Trophoblast cell (in vitro differentiated cells and primary cell): ENCODE results near the gene EMILIN1.

ENCODE experiments used
- DNase-seq, 2 donors: peaks; one replicate each; pipeline ENCODE4 v3.0.0-alpha.2; 2016
- H2AFZ ChIP-seq: 2 replicates; pipeline ENCODE4 v1.6.1; 2013; ENCODE audit warnings: low read length, moderate library complexity, mild to moderate bottlenecking; ENCODE audit not compliant: insufficient read depth, poor library complexity
- H2AK5ac ChIP-seq: 2 replicates; pipeline ENCODE4 v1.6.1; 2013; ENCODE audit warnings: mild to moderate bottlenecking, low read length
- H2BK120ac ChIP-seq: 2 replicates; pipeline ENCODE4 v1.6.1; 2013; ENCODE audit warnings: low read length, mild to moderate bottlenecking, moderate library complexity; ENCODE audit not compliant: insufficient read depth, poor library complexity
- H2BK12ac ChIP-seq: 2 replicates; pipeline ENCODE4 v1.6.1; 2013; ENCODE audit warnings: mild to moderate bottlenecking, low read length, moderate library complexity
- H2BK5ac ChIP-seq: 2 replicates; pipeline ENCODE4 v1.6.1; 2013; ENCODE audit warnings: low read length, low read depth, moderate library complexity, mild to moderate bottlenecking; ENCODE audit not compliant: poor library complexity
- H3K14ac ChIP-seq: 2 replicates; pipeline ENCODE4 v1.6.1; 2013; ENCODE audit warnings: mild to moderate bottlenecking, low read length
- H3K18ac ChIP-seq: 2 replicates; pipeline ENCODE4 v1.6.1; 2013; ENCODE audit warnings: mild to moderate bottlenecking, low read length
- H3K23ac ChIP-seq: 2 replicates; pipeline ENCODE4 v1.6.1; 2013; ENCODE audit warnings: low read length
- H3K27ac ChIP-seq: 2 replicates; pipeline ENCODE4 v1.5.1; 2013; ENCODE audit warnings: low read depth, mild to moderate bottlenecking, inconsistent platforms, low read length, moderate library complexity
- H3K27me3 ChIP-seq: 2 replicates; pipeline ENCODE4 v1.6.1; 2013; ENCODE audit warnings: inconsistent platforms, mild to moderate bottlenecking, low read length, moderate library complexity; ENCODE audit not compliant: insufficient read depth
- H3K36me3 ChIP-seq, 2 experiments: 1 replicate in 1 of 2; 2 replicates in 1 of 2; pipeline ENCODE4 v1.6.1; 2013; ENCODE audit warnings: low read length in 2 of 2, mild to moderate bottlenecking in 2 of 2, moderate library complexity in 1 of 2; ENCODE audit not compliant: insufficient read depth in 2 of 2, control insufficient read depth in 1 of 2
- H3K4ac ChIP-seq: 2 replicates; pipeline ENCODE4 v1.6.1; 2013; ENCODE audit warnings: low read depth, mild to moderate bottlenecking, low read length, moderate library complexity
- H3K4me1 ChIP-seq, 2 experiments: 1 replicate in 1 of 2; 2 replicates in 1 of 2; pipeline ENCODE4 v1.6.1; 2013; ENCODE audit warnings: low read length in 2 of 2, mild to moderate bottlenecking in 2 of 2, moderate library complexity in 1 of 2; ENCODE audit not compliant: insufficient read depth in 2 of 2, control insufficient read depth in 1 of 2
- H3K4me2 ChIP-seq: 2 replicates; pipeline ENCODE4 v1.6.1; 2013; ENCODE audit warnings: inconsistent platforms, mild to moderate bottlenecking, low read length, moderate library complexity
- H3K4me3 ChIP-seq: 2 replicates; pipeline ENCODE4 v1.5.1; 2013; ENCODE audit warnings: mild to moderate bottlenecking, low read depth, low read length, inconsistent platforms
- H3K79me1 ChIP-seq: one replicate; pipeline ENCODE4 v1.6.1; 2013; ENCODE audit warnings: low read length
- H3K79me2 ChIP-seq: 2 replicates; pipeline ENCODE4 v1.6.1; 2013; ENCODE audit warnings: low read length, mild to moderate bottlenecking; ENCODE audit not compliant: control insufficient read depth, insufficient read depth, poor library complexity
- H3K9ac ChIP-seq: 2 replicates; pipeline ENCODE4 v1.6.1; 2013; ENCODE audit warnings: mild to moderate bottlenecking, low read length
- H3K9me3 ChIP-seq: 2 replicates; pipeline ENCODE4 v1.6.1; 2013; ENCODE audit warnings: low read depth, mild to moderate bottlenecking, control low read depth, inconsistent platforms, low read length; ENCODE audit not compliant: insufficient read depth
- H4K12ac ChIP-seq: 2 replicates; pipeline ENCODE4 v1.6.1; 2013; ENCODE audit warnings: low read depth, mild to moderate bottlenecking, low read length, moderate library complexity
- H4K8ac ChIP-seq: 2 replicates; pipeline ENCODE4 v1.6.1; 2013; ENCODE audit warnings: low read depth, mild to moderate bottlenecking, low read length, moderate library complexity
- H4K91ac ChIP-seq: one replicate; pipeline ENCODE4 v1.6.1; 2013; ENCODE audit warnings: low read depth, mild to moderate bottlenecking, low read length, moderate library complexity
- WGBS: extraction: QIAGEN DNeasy Blood & Tissue Kit; methylation state at CpG from one replicate; pipeline ENCODE4 v1.1.7; 2013; ENCODE audit warnings: missing lambda C conversion rate; ENCODE audit not compliant: insufficient read length, insufficient coverage; ENCODE audit errors: extremely low coverage; 5-methylcytosine and 5-hydroxymethylcytosine counted together

Gene EMILIN1

DNA sequence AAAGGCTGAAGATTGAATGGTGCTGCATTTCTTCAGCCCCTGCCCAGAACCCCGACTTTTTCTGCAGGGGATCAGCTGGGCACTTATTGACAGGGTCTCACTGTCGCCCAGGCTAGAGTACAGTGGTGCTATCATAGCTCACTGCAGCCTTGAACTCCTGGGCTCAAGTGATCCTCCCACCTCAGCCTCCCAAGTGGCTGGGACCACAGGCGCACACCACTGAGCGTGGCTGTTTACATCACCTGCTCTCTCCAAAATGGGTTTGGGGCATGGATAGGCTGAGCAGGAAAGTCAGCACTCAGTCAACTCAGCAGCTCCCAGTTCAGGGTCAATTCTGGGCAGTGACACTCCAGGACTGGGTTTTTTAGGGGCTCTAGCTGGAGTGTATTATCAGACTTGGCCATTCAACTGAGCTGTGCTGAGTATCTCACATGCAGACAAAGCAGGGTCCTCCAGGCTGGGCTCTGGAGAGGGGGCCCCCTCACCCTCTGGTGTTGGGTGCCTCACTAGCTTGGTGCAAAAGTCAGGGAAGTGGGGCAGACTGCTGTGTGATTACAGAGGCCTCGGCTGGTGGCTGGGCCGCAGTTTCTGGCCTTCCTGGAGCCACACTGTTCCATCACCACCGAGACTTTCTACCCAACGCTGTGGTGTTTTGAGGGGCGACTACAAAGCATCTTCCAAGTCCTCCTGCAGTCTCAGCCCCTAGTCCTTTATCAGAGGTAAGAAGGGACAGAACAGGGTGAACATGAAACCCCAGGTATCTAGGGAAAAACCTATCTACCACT, 49.7 kb downstream of the EMILIN1 start:
- Histone ChIP-seq H3K23ac (no peak overlapping the region), H2BK120ac (no peak overlapping the region), H2BK5ac (no peak overlapping the region), H3K14ac (no peak overlapping the region), H3K9ac (no peak overlapping the region), H4K91ac (no peak overlapping the region), H2AFZ (no peak overlapping the region), H3K36me3 (peaks cover 34 to 36% of the 10 kb centered on the region in 2 experiments), H3K79me2 (no peaks in the 10 kb centered on the region), H3K4me1 (peaks cover 2 to 8% of the 10 kb centered on the region in 2 experiments), H4K8ac (no peak overlapping the region), H3K27me3 (peaks cover 10% of the 10 kb centered on the region), H3K79me1 (no peaks in the 10 kb centered on the region), H3K4ac (no peak overlapping the region), H3K4me2 (no peak overlapping the region), H3K18ac (no peak overlapping the region), H3K4me3 (no peak overlapping the region), H3K27ac (no peak overlapping the region), H2AK5ac (no peak overlapping the region), H3K9me3 (peaks cover 2% of the 10 kb centered on the region), H2BK12ac (no peak overlapping the region), H4K12ac (no peak overlapping the region)
- no peak for DNase-seq
- no CpG with 5 or more reads among the region's 9 CpGs for WGBS

DNA sequence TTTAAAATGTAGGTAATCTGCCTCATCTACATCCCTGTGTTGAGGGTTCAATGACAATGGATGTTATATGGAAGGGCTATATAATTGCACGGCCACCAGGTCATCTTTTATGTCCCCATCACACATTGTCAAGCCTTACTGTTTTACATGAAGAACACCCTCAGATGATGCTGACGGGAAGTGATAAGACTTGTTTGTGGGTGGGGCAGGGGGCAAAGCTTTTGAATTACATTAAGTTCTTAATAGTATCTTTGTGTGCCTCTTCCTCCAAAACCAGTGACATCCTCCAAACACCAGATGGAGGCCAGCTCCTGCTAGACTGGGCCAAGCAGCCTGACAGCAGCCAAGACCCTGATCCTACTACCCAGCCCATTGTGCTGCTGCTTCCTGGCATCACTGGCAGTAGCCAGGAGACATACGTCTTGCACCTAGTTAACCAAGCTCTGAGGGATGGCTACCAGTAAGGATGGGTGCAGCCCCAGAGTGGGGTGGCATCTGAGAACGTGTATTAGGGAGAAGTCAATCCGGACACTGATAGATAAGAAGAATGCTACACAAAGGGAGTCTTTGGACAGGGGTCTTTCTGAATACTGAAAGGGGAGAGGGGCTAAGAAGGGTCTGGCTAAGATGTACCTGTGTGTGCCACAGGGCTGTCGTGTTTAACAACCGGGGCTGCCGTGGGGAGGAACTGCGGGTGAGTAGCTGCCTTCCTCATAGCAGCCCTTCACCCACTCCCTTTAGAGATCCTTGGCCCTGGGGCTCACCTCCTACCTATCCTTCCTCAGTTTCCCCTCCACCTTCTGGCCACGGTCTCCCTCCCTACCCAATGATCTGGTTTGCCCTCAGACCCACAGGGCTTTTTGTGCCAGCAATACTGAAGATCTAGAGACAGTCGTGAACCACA, 50.5 kb downstream of the EMILIN1 start:
- Histone ChIP-seq H3K4me3 (no peak overlapping the region), H3K14ac (no peak overlapping the region), H4K8ac (no peak overlapping the region), H3K9me3 (no peaks in the 10 kb centered on the region), H2BK5ac (no peak overlapping the region), H2BK12ac (no peak overlapping the region), H4K12ac (no peak overlapping the region), H3K4ac (no peak overlapping the region), H2AFZ (no peak overlapping the region), H3K23ac (no peak overlapping the region), H3K36me3 (peaks cover 35 to 40% of the 10 kb centered on the region in 2 experiments), H2AK5ac (no peak overlapping the region), H3K4me2 (no peak overlapping the region), H3K4me1 (peaks cover 3 to 7% of the 10 kb centered on the region in 2 experiments), H3K9ac (no peak overlapping the region), H3K79me2 (peaks cover 4% of the 10 kb centered on the region), H3K18ac (no peak overlapping the region), H3K27me3 (peaks cover 3% of the 10 kb centered on the region), H3K79me1 (peaks cover under 1% of the 10 kb centered on the region), H4K91ac (no peak overlapping the region), H3K27ac (no peak overlapping the region), H2BK120ac (no peak overlapping the region)
- DNase-seq: no peak
- WGBS: no CpG with 5 or more reads among the region's 11 CpGs

DNA sequence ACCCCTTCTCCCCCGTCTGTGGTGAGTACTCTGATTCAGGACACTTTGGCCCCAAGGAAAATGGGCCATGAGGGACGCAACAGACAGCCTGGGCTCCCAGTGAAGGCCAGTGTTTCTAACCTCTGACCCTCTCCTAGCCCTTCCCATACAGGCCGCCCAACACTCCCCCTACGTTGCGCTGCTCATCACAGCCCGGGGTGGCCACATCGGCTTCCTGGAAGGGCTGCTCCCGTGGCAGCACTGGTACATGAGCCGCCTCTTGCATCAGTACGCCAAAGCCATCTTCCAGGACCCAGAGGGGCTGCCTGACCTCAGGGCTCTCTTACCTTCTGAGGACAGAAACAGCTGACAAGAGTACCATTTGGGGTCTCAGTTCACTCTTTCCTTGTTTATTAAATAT, 52.0 kb downstream of the EMILIN1 start:
- Histone ChIP-seq H3K4me1 (peaks cover 7 to 8% of the 10 kb centered on the region in 2 experiments), H3K18ac (no peak overlapping the region), H3K27ac (no peak overlapping the region), H4K91ac (no peak overlapping the region), H4K8ac (no peak overlapping the region), H3K79me1 (peaks cover 6% of the 10 kb centered on the region), H3K14ac (no peak overlapping the region), H3K9ac (no peak overlapping the region), H3K4me2 (no peak overlapping the region), H4K12ac (no peak overlapping the region), H2BK120ac (no peak overlapping the region), H3K36me3 (peaks cover 35 to 40% of the 10 kb centered on the region in 2 experiments), H2AFZ (no peak overlapping the region), H3K23ac (no peak overlapping the region), H2AK5ac (no peak overlapping the region), H3K4ac (no peak overlapping the region), H3K4me3 (no peak overlapping the region), H3K9me3 (no peaks in the 10 kb centered on the region), H2BK5ac (no peak overlapping the region), H3K27me3 (no peaks in the 10 kb centered on the region), H2BK12ac (no peak overlapping the region), H3K79me2 (peaks cover 9% of the 10 kb centered on the region)
- WGBS: no CpG with 5 or more reads among the region's 10 CpGs
- no peak for DNase-seq

DNA sequence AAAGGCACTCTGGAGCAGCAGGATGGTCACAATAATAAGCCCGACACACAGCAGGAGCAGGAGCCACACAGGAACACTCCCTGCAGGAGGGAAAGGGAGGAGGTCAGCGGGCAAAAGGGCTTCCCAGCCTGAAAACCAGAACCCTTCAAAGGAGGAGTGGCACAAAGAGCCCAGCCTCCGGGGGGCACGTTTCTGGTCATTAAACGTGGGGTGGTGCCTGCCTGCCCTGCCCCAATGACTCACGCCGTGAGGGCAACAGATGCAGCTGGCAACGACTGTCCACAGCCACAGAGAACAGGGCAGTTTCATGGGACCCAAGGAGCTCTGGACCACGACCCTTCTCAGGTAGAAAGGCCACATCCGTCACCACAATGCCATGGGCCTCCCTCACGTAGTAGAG, 53.0 kb downstream of the EMILIN1 start:
- no peak overlapping the region for H2AK5ac ChIP-seq
- H3K9me3 ChIP-seq: no peaks in the 10 kb centered on the region
- peaks cover 9% of the 10 kb centered on the region for H3K79me2 ChIP-seq
- H2BK120ac ChIP-seq: no peak overlapping the region
- peaks cover 6% of the 10 kb centered on the region for H3K79me1 ChIP-seq
- WGBS: no CpG with 5 or more reads among the region's 11 CpGs
- H3K18ac ChIP-seq: no peak overlapping the region
- H2BK5ac ChIP-seq: no peak overlapping the region
- no peak overlapping the region for H2BK12ac ChIP-seq
- H3K23ac ChIP-seq: no peak overlapping the region
- H3K4me2 ChIP-seq: no peak overlapping the region
- H3K14ac ChIP-seq: no peak overlapping the region
- no peak overlapping the region for H4K12ac ChIP-seq
- DNase-seq: no peak
- no peak overlapping the region for H4K91ac ChIP-seq
- no peak overlapping the region for H4K8ac ChIP-seq
- H3K27ac ChIP-seq: no peak overlapping the region
- H3K4me1 ChIP-seq: peaks cover 7 to 8% of the 10 kb centered on the region in 2 experiments
- no peak overlapping the region for H2AFZ ChIP-seq
- H3K27me3 ChIP-seq: no peaks in the 10 kb centered on the region
- H3K4ac ChIP-seq: no peak overlapping the region
- H3K4me3 ChIP-seq: no peak overlapping the region
- peaks cover 35 to 40% of the 10 kb centered on the region in 2 experiments for H3K36me3 ChIP-seq
- no peak overlapping the region for H3K9ac ChIP-seq
